GM18526 (cell line): Measurements from ENCODE around the gene PAQR9.

Experiments used
- POLR2A ChIP-seq: IDR thresholded peaks from 3 replicates; pipeline ENCODE4 v1.6.1; 2011; ENCODE audit not compliant: insufficient read length; ENCODE audit errors: extremely low read depth

Gene PAQR9

GRCh38 chr3:142965581-142965980 is 2.1 kb upstream of the PAQR9 start:
- no peak for TF ChIP-seq POLR2A

GRCh38 chr3:142963234-142963515 is 299 bp downstream of the PAQR9 start:
- TF ChIP-seq POLR2A = no peak

- TF ChIP-seq POLR2A = no peak
Observed at GRCh38 chr3:142962520-142963233, 797 bp downstream of the PAQR9 start.

- no peak for TF ChIP-seq POLR2A
Observed at GRCh38 chr3:142962175-142962519, 1.3 kb downstream of the PAQR9 start.

GRCh38 chr3:142961539-142961938 is 1.9 kb downstream of the PAQR9 start:
- no peak for TF ChIP-seq POLR2A

GRCh38 chr3:142960322-142960850 is 3.1 kb downstream of the PAQR9 start:
- TF ChIP-seq POLR2A = no peak

- TF ChIP-seq POLR2A = no peak
Observed at GRCh38 chr3:142958707-142959106, 4.8 kb downstream of the PAQR9 start.

- no peak for TF ChIP-seq POLR2A
Observed at GRCh38 chr3:142953443-142953842, 10.0 kb downstream of the PAQR9 start.

GRCh38 chr3:142952272-142953193 is 10.9 kb downstream of the PAQR9 start:
- no peak for TF ChIP-seq POLR2A

- TF ChIP-seq POLR2A = no peak
Observed at GRCh38 chr3:142951794-142952193, 11.7 kb downstream of the PAQR9 start.

- TF ChIP-seq POLR2A = no peak
Observed at GRCh38 chr3:142950972-142951371, 12.5 kb downstream of the PAQR9 start.

GRCh38 chr3:142947799-142948575 is 15.5 kb downstream of the PAQR9 start:
- TF ChIP-seq POLR2A = no peak

- no peak for TF ChIP-seq POLR2A
Observed at GRCh38 chr3:142947352-142947751, 16.1 kb downstream of the PAQR9 start.

GRCh38 chr3:142946861-142947260 is 16.6 kb downstream of the PAQR9 start:
- TF ChIP-seq POLR2A = no peak

GRCh38 chr3:142945023-142945422 is 18.5 kb downstream of the PAQR9 start:
- no peak for TF ChIP-seq POLR2A

GRCh38 chr3:142944342-142944741 is 19.1 kb downstream of the PAQR9 start:
- TF ChIP-seq POLR2A = no peak

GRCh38 chr3:142943870-142944269 is 19.6 kb downstream of the PAQR9 start:
- no peak for TF ChIP-seq POLR2A
